BJ (cell line): Measurements from ENCODE around the gene MMAA. TPM values are rescaled to one million over a fixed set of nuclear protein-coding genes. Genes with fewer than 3 reads are reported as not detected.
"Not testable (repeated sequence)": the region's sequence is repeated elsewhere in the genome, so short reads cannot be mapped to it uniquely, and the experiment has no call there.

Experiments
- CTCF ChIA-PET: fragments of 350-600 bp; formaldehyde crosslinking; extraction: SDS; loops from one replicate; lab custom pipeline; 2021; ENCODE audit warnings: antibody characterized with exemption, inconsistent platforms; lab: Yijun Ruan, JAX
- POLR2A ChIA-PET: fragments of 300-600 bp; sonication (Branson Sonifier 250); formaldehyde crosslinking; extraction: SDS; loops from one replicate; lab custom pipeline; 2021; ENCODE audit warnings: antibody characterized with exemption; lab: Charles Lee
- DNase-seq: peaks from one replicate; pipeline ENCODE4 v3.0.0-alpha.2; 2011; ENCODE audit warnings: low read depth
- H3K27me3 ChIP-seq: 2 replicates; pipeline ENCODE4 v1.6.0; 2011; ENCODE audit warnings: low read length; ENCODE audit not compliant: control insufficient read depth, insufficient read depth
- H3K36me3 ChIP-seq: 2 replicates; pipeline ENCODE4 v1.5.1; 2011; ENCODE audit warnings: low read length; ENCODE audit not compliant: control insufficient read depth, insufficient read depth
- H3K4me3 ChIP-seq: 2 replicates; pipeline ENCODE4 v1.5.1; 2011; ENCODE audit warnings: low read depth, mild to moderate bottlenecking, control low read depth, low read length
- CTCF ChIP-seq: IDR thresholded peaks from 2 replicates; pipeline ENCODE4 v1.5.1; 2011; ENCODE audit warnings: low read depth, mild to moderate bottlenecking, control low read depth, inconsistent platforms, low read length, moderate library complexity; ENCODE audit not compliant: insufficient read depth
- polyA minus RNA-seq: library from RNA; depleted of rRNA, polyadenylated mRNA; stranded (reverse); fragments of >200 nt; gene quantifications from 2 replicates; pipeline ENCODE4 v1.2.3, GENCODE V29; 2011; rRNA and poly(A)+ RNA removed
- polyA plus RNA-seq: library from polyadenylated mRNA; depleted of rRNA; stranded (reverse); fragments of >200 nt; gene quantifications from 2 replicates; pipeline ENCODE4 v1.2.3, GENCODE V29; 2011; rRNA removed

The MMAA gene
- polyA plus RNA-seq = 3.4 and 7.9 TPM in 2 replicates
- polyA minus RNA-seq = 2.3 and 2.8 TPM in 2 replicates

GRCh38 chr4:145618932-145619638 lies at the start of gene MMAA:
Gene MMAA (plus strand): TSS chr4:145619385. CDS start chr4:145639140, 19,755 bp downstream.
- Histone ChIP-seq H3K36me3 (no peaks in the 10 kb centered on the region), H3K27me3 (no peaks in the 10 kb centered on the region), H3K4me3 (peak within 1 kb of the TSS; percentile 75)
- peak; percentile 56 for DNase-seq
- peak; percentile 56 for TF ChIP-seq CTCF
- POLR2A ChIA-PET = no interaction called here
- CTCF ChIA-PET = interaction anchor here (0.5 to 4.1 kb wide), 10 partner anchors 9 to 401 kb away, joined by 3 to 34 read pairs (median 6); no protein-coding TSS in a partner anchor

- DNase-seq, H3K36me3 ChIP-seq, POLR2A ChIA-PET, H3K4me3 ChIP-seq, H3K27me3 ChIP-seq: not testable (repeated sequence)
- CTCF ChIA-PET = interaction anchor here (0.6 kb wide), 1 partner anchor 951 kb away, joined by 3 read pairs; no protein-coding TSS in a partner anchor
Measured at GRCh38 chr4:145574546-145574945, 44.6 kb upstream of the MMAA start.

GRCh38 chr4:145580906-145581305 lies 38.3 kb upstream of the MMAA start:
- Histone ChIP-seq H3K27me3 (no peaks in the 10 kb centered on the region), H3K36me3 (no peaks in the 10 kb centered on the region), H3K4me3 (no peak overlapping the region)
- no peak for DNase-seq
- ChIA-PET POLR2A (no interaction called here), CTCF (no interaction called here)
- TF ChIP-seq CTCF = no peak

DNA sequence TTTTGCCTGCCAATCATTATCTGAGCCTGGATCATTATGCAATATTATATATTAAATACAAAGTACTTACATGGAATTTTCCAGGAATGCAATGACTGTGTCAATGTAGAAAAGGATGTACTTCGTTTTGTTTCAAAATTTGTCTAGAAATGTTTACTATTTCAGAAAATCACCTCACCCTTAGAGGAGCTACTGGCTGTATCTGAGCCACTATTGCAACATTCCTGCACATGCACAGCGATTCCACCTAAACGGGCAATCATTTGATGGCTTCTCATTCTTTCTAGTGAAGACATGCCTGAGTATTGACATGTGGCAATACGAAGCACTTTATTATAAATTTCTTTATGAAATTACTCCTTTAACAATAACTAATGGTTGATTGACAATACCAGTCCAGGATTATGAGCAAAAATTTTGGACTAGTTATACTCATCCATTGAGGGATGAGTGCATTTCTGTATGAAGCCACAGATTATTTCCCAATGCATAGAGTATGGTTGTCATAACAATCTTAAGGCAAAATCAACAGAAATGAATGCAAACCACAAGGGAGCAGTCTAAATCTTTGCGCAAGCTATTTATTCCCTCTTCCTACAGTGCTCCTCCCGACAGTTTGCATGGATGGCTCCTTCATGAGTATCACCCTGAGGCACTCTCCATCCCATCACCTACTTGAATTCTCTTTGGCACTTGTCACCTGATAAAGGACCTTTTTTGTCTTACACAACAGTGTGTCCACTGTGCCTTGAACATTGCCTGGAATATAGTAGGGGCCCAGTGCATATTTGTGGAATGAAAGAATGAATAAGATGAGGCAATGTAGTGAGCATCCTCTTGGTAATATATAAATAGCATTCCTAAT lies 35.8 kb upstream of the MMAA start:
- DNase-seq = no peak
- Histone ChIP-seq H3K27me3 (no peaks in the 10 kb centered on the region; the same call in 1 of the 2 replicates), H3K36me3 (no peaks in the 10 kb centered on the region), H3K4me3 (no peak overlapping the region)
- TF ChIP-seq CTCF = no peak
- ChIA-PET CTCF (no interaction called here), POLR2A (no interaction called here)

DNA sequence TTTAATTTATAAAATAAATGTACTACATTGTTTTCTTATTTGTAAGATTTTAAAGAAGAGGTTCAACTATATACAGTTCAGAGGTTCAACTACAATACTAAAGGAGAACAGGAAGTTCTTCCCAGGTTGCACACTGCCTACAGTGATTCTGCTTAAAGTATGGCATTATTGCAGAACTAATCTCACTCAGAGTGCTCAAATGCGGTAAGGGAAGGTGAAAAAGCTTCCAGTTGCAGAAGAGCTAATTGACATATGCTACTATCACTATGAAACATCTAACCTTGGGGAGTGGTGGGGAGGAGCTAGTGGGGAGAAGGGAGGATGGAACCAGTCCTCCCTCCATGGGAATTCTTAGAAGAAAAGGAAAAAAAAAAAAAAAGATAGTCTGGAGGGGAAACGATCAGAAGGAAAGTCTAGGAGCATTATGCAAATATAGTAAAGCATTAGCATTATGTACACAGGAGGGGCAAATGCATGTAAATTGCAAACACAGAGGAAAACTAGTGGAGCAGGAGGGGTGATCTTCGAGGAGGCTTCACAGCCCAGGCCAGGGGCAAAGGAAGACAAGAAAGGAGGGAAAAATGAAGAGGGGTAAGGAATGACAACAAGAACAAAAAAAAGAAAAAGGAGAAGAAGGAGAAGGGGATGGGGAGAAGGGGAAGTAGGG lies 32.0 kb upstream of the MMAA start:
- Histone ChIP-seq H3K4me3 (no peak overlapping the region), H3K36me3 (no peaks in the 10 kb centered on the region), H3K27me3 (no peaks in the 10 kb centered on the region; the same call in 1 of the 2 replicates)
- no peak for DNase-seq
- ChIA-PET POLR2A (no interaction called here), CTCF (no interaction called here)
- no peak for TF ChIP-seq CTCF

- H3K27me3 ChIP-seq, H3K4me3 ChIP-seq, CTCF ChIA-PET, DNase-seq, H3K36me3 ChIP-seq, POLR2A ChIA-PET: not testable (repeated sequence)
Measured at GRCh38 chr4:145589381-145589780, 29.8 kb upstream of the MMAA start.
